HG02610 (cell line): ENCODE data around the gene HNRNPA1L2.
"Not testable (repeated sequence)": the region's sequence is repeated elsewhere in the genome, so short reads cannot be mapped to it uniquely, and the experiment has no call there.

ENCODE experiments used
- ATAC-seq: cut with Tn5 transposase; IDR thresholded peaks from one replicate; pipeline ENCODE4 v1.9.1; 2021; ENCODE audit warnings: mild to moderate bottlenecking, moderate library complexity; ENCODE audit not compliant: unreplicated experiment

HNRNPA1L2 gene

GRCh38 chr13:52644108-52644507 is 1.9 kb downstream of the HNRNPA1L2 start:
- no peak for ATAC-seq

GRCh38 chr13:52646967-52647366 is 4.7 kb downstream of the HNRNPA1L2 start:
- no peak for ATAC-seq

GRCh38 chr13:52650731-52651130 is 8.5 kb downstream of the HNRNPA1L2 start:
- no peak for ATAC-seq

GRCh38 chr13:52651897-52652195 is 9.6 kb downstream of the HNRNPA1L2 start:
- peak; percentile 8 for ATAC-seq

DNA sequence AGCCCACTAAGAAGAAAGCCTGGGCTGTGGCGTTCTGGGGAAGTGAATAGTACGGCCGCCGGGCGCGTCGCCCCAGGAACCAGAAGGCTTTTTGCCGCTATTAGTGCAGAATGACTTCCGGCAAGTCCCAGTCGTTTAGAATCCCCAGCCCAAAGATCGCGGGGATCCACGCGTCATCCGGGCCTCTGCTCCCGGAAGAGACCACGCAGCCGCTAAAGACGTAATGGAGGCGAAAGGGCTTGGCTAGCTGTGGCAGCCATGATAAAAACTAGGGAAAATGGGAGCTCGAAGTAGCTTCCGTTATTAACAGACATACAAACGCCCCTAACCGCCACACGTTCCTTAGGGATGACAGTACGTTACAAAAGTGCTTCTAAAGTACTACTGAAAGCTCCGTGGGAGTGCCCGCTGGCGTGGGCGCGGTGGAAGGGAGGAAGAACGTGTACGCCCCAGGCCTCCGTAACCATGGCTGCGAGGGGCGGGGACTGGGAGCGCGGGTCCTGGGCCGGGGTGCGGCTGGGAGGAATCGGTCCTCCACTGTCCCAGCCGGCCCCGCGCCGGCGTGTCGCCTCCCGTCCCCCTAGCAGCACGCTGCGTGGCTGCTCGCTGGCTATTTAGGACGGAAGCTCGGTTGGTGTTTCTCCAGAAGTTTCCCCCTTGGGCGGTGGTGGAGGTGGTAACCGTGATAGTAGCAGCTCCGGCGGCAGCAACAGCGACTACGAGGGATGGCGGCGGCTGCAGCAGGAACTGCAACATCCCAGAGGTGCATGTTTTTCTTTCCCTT is 10.2 kb downstream of the HNRNPA1L2 start, which contains the start of gene SUGT1:
SUGT1 (plus strand) TSS at position 641 of the 784 bp plus-strand sequence; CDS start at position 726, 85 bp downstream.
- ATAC-seq: peak; percentile 95

GRCh38 chr13:52652980-52653303 is 10.7 kb downstream of the HNRNPA1L2 start:
- peak; percentile 25 for ATAC-seq

DNA sequence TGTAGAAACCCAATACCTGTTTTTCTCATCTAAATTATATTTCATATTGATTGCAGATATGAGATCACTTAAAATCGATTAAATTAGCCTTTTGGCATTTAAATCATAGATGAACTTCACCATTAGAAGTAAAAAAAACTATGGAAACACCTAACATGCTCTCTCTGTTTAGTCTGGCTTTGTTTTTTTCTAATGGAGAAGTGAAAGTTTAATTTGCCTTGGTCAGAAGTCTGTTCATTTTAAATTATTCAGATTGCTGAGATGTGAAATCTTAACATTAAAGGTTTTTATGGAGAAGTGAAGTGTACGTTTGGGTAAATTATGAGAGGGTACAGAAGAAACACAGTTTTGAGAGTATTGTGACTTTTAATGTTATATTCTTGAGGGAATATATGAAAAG is 17.1 kb downstream of the HNRNPA1L2 start:
- no peak for ATAC-seq

- no peak for ATAC-seq
These were observed 22.0 kb downstream of the HNRNPA1L2 start for GRCh38 chr13:52664272-52664671.

- ATAC-seq: no peak
These were observed 23.1 kb downstream of the HNRNPA1L2 start for GRCh38 chr13:52665325-52665724.

DNA sequence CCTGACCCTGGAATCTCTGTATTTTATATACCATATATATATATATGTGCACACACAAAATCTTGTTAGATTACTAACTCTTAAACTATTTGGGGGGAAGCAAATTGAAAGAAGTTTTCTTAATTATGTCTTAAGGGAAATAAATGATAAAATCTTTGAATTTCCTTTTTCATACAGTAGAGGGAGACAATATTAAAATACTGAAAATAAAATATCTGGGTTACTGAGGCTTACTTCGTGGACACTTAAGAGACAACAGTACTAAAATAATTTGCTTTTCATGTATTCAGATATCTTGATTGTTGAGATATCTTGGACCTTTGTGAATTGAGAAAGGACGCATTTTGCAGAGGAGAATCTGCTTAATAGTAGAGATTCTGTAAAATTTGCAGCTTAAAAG is 27.4 kb downstream of the HNRNPA1L2 start:
- no peak for ATAC-seq

- no peak for ATAC-seq
These were observed 28.5 kb downstream of the HNRNPA1L2 start for GRCh38 chr13:52670726-52671125.

DNA sequence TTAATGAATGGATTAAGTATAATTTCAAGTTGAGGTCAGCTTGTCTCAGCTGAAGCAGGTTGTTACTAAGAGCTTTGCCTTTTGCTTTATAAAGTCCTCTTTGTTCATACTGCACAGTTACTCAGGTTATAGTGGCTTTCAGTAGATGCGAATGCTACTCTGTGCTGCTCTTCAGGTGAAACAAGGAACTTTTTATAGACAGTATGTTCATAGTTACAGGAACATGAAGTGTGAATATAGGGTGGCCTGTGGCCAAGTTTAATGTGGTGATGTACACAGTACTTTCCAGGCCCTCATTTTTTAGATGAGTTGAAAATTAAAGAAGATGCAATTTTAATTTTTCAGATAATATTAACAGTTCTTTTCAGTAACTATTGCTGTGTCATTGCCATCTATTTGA is 31.2 kb downstream of the HNRNPA1L2 start:
- no peak for ATAC-seq

- ATAC-seq: no peak
These were observed 35.6 kb downstream of the HNRNPA1L2 start for GRCh38 chr13:52677823-52678222.

GRCh38 chr13:52685806-52686205 is 43.6 kb downstream of the HNRNPA1L2 start:
- ATAC-seq: not testable (repeated sequence)

DNA sequence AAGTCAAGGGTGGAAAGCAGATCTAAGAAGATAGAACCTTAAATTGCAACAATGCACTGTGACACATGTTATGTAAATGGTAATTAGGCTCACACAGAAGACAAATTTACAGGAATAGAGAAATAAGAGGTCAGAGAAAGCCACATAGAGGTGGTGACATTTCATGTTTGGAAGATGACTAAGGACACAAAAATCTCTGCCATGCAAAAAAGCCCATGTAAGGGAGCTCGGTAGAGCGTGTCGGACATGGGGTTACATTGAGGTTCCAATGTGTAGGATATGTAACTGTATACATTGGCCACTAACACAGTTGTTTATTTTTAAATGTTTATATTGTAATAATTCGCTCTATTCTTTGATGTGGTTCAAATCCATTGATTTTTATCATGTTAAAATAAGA is 44.1 kb downstream of the HNRNPA1L2 start:
- ATAC-seq: no peak
